ENCODE data around the gene CHST5.
A peak's percentile ranks its signal among the peaks of the same experiment; 100 is the strongest.
"Not testable (repeated sequence)": the region's sequence is repeated elsewhere in the genome, so short reads cannot be mapped to it uniquely, and the experiment has no call there.

CHST5 gene

DNA sequence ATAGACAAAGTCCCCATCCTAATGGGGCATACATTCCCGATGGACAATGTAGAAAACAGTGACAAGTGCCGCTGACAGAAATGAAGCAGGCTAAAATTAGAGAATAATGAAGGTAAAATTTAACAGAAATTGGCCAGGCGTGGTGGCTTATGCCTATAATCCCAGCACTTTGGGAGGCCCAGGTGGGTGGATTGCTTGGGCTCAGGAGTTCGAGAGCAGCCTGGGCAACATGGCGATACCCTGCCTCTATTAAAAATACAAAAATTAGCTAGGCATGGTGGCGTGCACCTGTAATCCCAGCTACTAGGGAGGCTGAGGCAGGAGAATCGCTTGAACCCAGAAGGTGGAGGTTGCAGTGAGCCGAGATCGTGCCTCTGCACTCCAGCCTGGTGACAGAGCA is 12.5 kb upstream of the CHST5 start:
- DNase-seq: not testable (repeated sequence)

DNA sequence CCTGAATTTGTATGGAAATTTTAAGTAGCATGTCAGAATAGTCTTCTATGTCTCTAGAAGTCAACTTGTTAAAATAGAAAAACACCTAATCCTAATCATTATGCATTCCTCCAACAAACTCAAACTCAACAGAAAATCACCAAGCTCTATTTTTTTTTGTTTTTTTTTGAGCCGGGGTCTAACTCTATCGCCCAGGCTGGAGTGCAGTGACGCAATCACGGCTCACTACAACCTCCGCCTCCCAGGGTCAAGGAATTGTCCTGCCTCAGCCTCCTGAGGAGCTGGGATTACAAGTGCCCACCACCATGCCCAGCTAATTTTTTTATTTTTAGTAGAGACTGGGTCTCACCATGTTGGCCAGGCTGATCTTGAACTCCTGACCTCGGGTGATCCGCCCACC is 10.4 kb upstream of the CHST5 start:
- DNase-seq: no peak

DNA sequence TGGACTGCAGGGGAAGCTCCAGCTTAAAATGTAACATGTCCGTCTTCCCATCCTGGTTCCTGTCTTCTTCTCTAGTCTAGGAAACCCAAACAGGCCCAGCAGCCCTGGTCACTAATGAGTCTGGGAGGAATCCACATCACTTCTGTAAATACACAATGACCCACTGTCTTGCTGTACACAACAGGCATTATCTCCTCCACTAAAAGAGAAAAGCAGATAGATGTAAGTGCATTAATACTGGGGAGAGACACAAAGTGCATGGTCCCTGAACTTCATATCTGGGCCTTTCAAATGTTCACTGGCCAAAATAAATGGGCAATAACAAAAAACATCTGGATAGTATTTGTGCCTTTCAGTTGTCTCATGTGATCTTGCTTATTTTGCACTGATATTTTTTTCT is 10.0 kb upstream of the CHST5 start:
- DNase-seq: not testable (repeated sequence)

DNA sequence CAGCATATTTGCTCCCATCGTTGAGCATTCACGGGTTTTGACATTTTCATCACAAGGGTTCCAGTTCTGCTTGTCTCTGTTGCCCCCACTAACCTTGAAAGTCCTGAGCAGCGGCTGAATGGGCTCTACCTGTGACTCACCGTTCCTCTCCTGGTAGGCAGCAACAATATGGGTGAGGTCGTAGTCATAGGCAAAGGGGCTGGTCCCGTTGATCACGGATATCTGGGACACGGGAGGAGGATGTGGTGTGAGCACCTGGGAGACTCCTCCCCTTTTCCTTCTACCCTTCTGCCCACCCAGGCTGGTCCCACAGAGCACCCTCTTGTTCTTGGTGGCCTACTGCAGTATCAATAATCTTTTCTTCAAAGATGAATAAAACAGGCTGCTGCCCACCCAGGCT is 6.6 kb upstream of the CHST5 start:
- DNase-seq: not testable (repeated sequence)

DNA sequence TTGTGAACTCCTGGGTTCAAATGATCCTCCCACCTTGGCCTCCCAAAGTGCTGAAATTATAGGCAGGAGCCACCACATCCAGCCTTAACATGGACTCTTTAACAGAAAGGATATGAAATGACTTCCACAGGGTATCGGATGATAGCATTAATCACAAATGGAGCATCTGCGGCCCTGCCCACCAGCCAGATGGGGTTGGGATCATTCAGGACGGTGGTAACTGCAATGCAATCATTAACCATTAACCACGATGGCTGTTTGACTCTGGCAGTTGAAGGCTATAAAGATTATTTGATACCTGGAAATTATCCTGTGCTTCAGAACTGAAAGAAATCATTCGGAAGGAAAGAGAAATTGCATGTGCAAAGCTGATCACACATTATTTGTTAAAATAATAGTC is 5.3 kb upstream of the CHST5 start:
- DNase-seq: peak; percentile 21

DNA sequence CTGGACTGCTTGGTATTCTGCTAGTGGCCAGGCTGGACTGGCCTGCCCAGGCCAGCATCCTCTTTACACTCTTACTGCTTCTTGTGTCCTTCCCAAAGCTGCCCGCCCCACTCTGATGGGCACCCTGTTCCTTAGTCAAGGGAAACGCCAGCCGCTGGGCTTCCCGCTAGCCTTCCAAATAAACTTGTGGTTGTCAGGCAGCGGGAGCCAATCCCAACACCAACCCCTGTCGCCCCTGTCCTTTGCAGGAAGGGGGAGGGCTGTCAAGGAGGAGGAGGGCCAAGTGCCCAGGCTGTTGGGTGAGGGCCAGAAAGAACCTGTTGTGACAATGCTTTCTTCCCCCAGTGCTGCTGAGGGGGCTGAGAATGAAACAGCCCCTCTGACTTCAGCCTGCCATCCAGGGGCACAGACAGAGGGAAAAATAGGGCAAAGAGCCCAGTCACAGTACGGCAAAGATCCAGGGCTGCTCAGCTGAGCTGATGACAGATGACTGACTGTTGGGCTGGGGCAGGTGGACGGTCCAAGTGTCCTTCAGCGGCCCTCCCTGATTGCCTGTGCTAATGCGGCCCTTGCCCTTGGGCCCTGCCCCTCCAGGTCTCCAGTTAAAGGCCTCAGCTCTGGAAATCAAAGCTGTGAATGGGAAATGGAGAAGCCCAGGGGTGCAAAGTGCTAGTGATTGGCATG is 3.1 kb upstream of the CHST5 start:
- not testable (repeated sequence) for DNase-seq

DNA sequence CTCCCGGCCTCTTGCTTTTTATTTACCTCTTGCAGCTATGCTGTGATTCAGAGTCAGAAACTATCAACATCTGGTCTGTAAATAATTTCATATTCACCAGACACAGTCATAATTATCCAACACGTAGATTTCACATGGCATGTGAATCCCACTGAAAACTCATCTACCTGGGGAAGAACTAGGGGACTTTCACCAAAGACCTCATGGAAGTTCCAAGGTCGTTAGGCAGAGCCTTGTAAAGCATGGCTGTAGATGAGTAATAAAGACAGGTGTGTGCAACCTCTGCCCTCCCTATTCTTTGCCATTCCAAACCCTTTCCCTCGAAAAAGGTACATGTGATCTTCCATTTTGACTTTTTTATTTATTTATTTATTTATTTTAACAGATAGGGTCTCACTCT is 1.9 kb upstream of the CHST5 start:
- DNase-seq: no peak

- DNase-seq: no peak
Measured at GRCh38 chr16:75535211-75535843, 581 bp downstream of the CHST5 start.

DNA sequence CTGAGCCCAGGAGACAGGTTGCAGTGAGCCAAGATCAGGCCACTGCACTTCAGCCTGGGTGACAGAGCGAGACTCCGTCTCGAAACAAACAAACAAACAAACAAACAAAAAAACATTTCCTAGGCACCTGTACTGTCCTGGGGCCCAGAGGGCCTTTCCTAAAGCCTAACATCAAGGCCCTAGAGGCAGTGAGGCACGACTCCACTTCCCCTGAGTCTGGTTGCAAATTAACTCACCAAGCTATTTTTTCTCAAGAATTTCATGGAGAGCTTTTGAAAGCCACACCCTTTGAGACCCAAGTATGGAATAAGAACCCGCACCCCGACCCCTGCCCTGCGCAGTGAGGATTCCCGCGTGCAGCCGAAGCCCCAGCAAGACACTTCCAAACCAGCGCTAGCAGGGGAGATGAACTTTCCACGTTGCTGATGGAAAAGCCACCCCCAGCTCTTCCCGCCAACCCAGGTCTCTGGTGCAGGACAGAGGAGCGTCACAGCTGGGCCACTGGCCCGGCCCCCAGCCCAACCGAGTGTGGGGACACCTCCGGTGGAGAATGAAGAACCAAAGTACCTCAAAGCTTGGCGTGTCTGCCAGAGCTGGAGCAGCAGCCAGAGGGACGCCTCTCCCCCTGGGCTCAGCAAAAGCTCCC is 1.2 kb downstream of the CHST5 start:
- DNase-seq: no peak

GRCh38 chr16:75532791-75533190 is 3.1 kb downstream of the CHST5 start:
- DNase-seq: no peak

- no peak for DNase-seq
Measured at GRCh38 chr16:75532142-75532765, 3.7 kb downstream of the CHST5 start.

GRCh38 chr16:75529959-75530358 is 5.9 kb downstream of the CHST5 start:
- no peak for DNase-seq

- no peak for DNase-seq
Measured at GRCh38 chr16:75529056-75529905, 6.6 kb downstream of the CHST5 start.

GRCh38 chr16:75527825-75528299 is 8.0 kb downstream of the CHST5 start:
- no peak for DNase-seq

DNA sequence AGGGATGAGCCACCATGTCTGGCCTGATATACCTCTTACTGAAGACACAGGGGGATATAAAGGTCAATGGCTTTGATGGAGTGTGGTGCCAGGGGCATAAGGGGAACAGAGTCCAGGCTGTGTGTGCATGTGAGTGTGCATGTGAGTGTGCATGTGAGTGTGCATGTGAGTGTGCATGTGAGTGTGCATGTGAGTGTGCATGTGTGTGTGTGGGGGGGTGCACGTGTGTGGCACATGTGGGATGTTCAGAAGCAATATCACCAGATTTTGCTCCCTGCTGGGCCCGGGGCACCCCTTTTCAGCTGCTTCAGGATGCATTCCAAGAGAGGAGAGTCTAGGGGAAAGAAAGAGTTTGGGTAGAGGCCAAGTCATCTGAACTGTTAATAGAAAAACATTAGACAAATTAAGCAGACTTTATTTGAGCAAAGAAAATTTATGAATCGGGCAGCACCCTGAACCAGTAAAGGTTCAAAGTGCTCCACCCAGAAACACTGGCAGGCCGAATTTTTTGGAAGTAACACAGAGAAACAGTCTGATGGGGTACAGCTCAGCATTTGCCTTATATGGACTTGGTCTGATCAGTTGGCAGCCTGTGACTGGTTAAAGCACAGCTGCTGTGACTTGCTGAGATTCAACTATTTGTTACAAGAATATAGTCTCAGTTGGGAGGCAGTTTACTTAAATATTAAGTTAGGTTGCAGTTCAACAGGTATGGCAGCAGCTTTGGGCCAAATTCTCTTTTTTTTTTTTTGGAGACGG is 9.7 kb downstream of the CHST5 start:
- DNase-seq: no peak

GRCh38 chr16:75519175-75519574 is 16.7 kb downstream of the CHST5 start:
- DNase-seq: no peak

DNA sequence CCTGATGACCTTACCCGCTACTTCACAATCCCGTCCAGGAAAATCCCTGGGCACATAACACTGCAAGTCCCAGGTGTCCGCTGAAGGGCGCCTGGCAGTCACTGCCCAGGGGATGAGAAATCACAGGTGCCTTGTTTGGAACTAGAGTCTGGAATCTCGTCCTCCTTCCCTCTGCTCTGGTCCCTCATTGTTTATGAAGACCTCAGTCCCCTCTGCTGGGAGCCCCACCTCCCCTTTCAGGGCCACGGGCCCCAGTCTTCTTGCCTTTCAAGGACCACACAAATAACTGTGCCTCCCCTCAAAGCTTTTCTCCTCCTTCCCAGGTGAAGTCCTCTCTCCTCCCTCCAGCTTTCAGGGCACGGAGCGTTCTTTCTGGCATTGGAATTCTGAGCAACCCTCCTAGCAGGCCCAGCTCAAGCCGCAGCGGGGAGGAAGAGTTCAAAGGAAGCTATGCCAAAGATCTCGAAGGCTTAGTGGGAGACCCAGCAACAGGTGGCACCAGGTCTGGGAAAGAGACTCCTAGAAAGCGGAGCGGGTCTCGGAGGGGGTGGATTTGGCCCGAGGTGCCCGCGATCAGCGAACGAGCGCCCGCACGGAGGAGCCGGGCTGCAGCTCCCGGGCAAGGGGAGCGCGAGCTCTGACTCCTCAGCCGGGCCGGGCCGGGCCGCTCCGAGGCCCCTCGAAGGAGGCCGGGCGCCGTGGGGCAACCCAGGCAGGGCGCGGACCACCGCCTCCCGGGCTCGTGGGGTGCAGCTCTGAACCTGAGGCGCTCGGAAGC is 19.5 kb downstream of the CHST5 start:
- DNase-seq: peak; percentile 10

GRCh38 chr16:75514296-75514695 is 21.6 kb downstream of the CHST5 start:
- no peak for DNase-seq

GRCh38 chr16:75506574-75506973 is 29.3 kb downstream of the CHST5 start:
- DNase-seq: no peak

- DNase-seq: no peak
Measured at GRCh38 chr16:75506107-75506506, 29.8 kb downstream of the CHST5 start.

- no peak for DNase-seq
Measured at GRCh38 chr16:75503801-75504200, 32.1 kb downstream of the CHST5 start.

All from NCI-H2171 treated with DMSO at 0.1 percent for 48 hours (cell line).